Fibroblast of gingiva (primary cell): ENCODE measurements around the gene ABCA7.
A peak's percentile ranks its signal among the peaks of the same experiment; 100 is the strongest.
"Not testable (repeated sequence)": the region's sequence is repeated elsewhere in the genome, so short reads cannot be mapped to it uniquely, and the experiment has no call there.

Source experiments
- DNase-seq: peaks from one replicate; pipeline ENCODE4 v3.0.0-alpha.2; 2011; ENCODE audit warnings: low read depth

Gene ABCA7

GRCh38 chr19:1105008-1105872, 65.3 kb downstream of the ABCA7 start:
- peak; percentile 55 for DNase-seq

- DNase-seq, result peak; percentile 37
Observed at GRCh38 chr19:1105873-1106840, 66.2 kb downstream of the ABCA7 start.

- peak; percentile 72 for DNase-seq
Observed at GRCh38 chr19:1106841-1107660, 67.1 kb downstream of the ABCA7 start.

- no peak for DNase-seq
Observed at GRCh38 chr19:1107661-1108261, 67.9 kb downstream of the ABCA7 start.

- DNase-seq, result no peak
Observed at GRCh38 chr19:1108291-1109031, 68.6 kb downstream of the ABCA7 start.

- no peak for DNase-seq
Observed at GRCh38 chr19:1109032-1109551, 69.2 kb downstream of the ABCA7 start.

- no peak for DNase-seq
Observed at GRCh38 chr19:1109697-1110671, 70.1 kb downstream of the ABCA7 start.

GRCh38 chr19:1110809-1111640, 71.1 kb downstream of the ABCA7 start:
- no peak for DNase-seq

GRCh38 chr19:1111641-1112267, 71.8 kb downstream of the ABCA7 start:
- no peak for DNase-seq

GRCh38 chr19:1112268-1113029, 72.5 kb downstream of the ABCA7 start:
- DNase-seq, result no peak

- peak; percentile 95 for DNase-seq
Observed at GRCh38 chr19:1113030-1113985, 73.4 kb downstream of the ABCA7 start.

GRCh38 chr19:1113986-1114483, 74.1 kb downstream of the ABCA7 start:
- DNase-seq, result no peak

GRCh38 chr19:1114728-1115127, 74.8 kb downstream of the ABCA7 start:
- DNase-seq, result not testable (repeated sequence)
